H1 (cell line): ENCODE measurements around the gene SYNGR3. TPM values are rescaled to one million over a fixed set of nuclear protein-coding genes. Genes with fewer than 3 reads are reported as not detected.

Source experiments
- ASH2L ChIP-seq: fragments of 200-600, 300-600 bp; sonication (generic); IDR thresholded peaks from one replicate; pipeline ENCODE4 v1.7.1; 2017; ENCODE audit warnings: low read length
- BRCA1 ChIP-seq: IDR thresholded peaks from 2 replicates; pipeline ENCODE4 v1.6.1; 2012; ENCODE audit warnings: low read depth, low read length, improper control_type of control experiment
- CHD2 ChIP-seq: IDR thresholded peaks from 2 replicates; pipeline ENCODE4 v1.6.1; 2012; ENCODE audit warnings: low read length, improper control_type of control experiment
- CTCF ChIP-seq, 3 experiments: IDR thresholded peaks; 1 replicate in 2 of 3; 2 replicates in 1 of 3; pipeline versions ENCODE4 v1.5.1 to v1.6.1; 2011; ENCODE audit warnings: low read length in 3 of 3, mild to moderate bottlenecking in 3 of 3, inconsistent platforms in 2 of 3, low read depth in 1 of 3, moderate library complexity in 1 of 3; ENCODE audit not compliant: insufficient read depth in 1 of 3; ENCODE audit errors: control extremely low read depth in 1 of 3
- EGR1 ChIP-seq: IDR thresholded peaks from 2 replicates; pipeline ENCODE4 v1.6.1; 2011; ENCODE audit warnings: low read depth, low read length, borderline replicate concordance
- EP300 ChIP-seq, 2 experiments: IDR thresholded peaks; 1 replicate in 1 of 2; 2 replicates in 1 of 2; pipeline ENCODE4 v1.6.1; 2011 to 2012; ENCODE audit warnings: low read depth in 2 of 2, low read length in 2 of 2, mild to moderate bottlenecking in 2 of 2, borderline replicate concordance in 1 of 2, inconsistent platforms in 1 of 2, moderate library complexity in 1 of 2
- GTF2F1 ChIP-seq: IDR thresholded peaks from 2 replicates; pipeline ENCODE4 v1.6.1; 2012; ENCODE audit warnings: low read depth, low read length, improper control_type of control experiment, borderline replicate concordance
- KDM5A ChIP-seq: fragments of 200-600 bp; IDR thresholded peaks from 2 replicates; pipeline ENCODE4 v1.7.1; 2012; ENCODE audit warnings: mild to moderate bottlenecking, low read length, inconsistent platforms, mixed read lengths
- MAX ChIP-seq: IDR thresholded peaks from 2 replicates; pipeline ENCODE4 v1.6.1; 2012; ENCODE audit warnings: inconsistent platforms
- NANOG ChIP-seq: IDR thresholded peaks from 2 replicates; pipeline ENCODE4 v1.6.1; 2011; ENCODE audit warnings: low read length, low read depth, mild to moderate bottlenecking, inconsistent platforms; ENCODE audit not compliant: insufficient read depth, poor library complexity, severe bottlenecking
- NRF1 ChIP-seq: IDR thresholded peaks from 2 replicates; pipeline ENCODE4 v1.6.1; 2011; ENCODE audit warnings: mild to moderate bottlenecking, low read depth, low read length, improper control_type of control experiment
- SAP30 ChIP-seq: fragments of 300-600 bp; sonication (generic); IDR thresholded peaks from 2 replicates; pipeline ENCODE4 v1.7.1; 2012; ENCODE audit warnings: low read length, moderate library complexity, mild to moderate bottlenecking, inconsistent platforms; ENCODE audit not compliant: insufficient read depth, insufficient replicate concordance
- SUZ12 ChIP-seq: fragments of 200-600 bp; sonication (generic); IDR thresholded peaks from 2 replicates; pipeline ENCODE4 v1.6.1; 2012; ENCODE audit warnings: mild to moderate bottlenecking, inconsistent platforms, low read length, moderate library complexity, mixed read lengths
- TAF1 ChIP-seq: IDR thresholded peaks from 2 replicates; pipeline ENCODE4 v1.6.1; 2011; ENCODE audit warnings: mild to moderate bottlenecking, low read depth, low read length
- TBP ChIP-seq: IDR thresholded peaks from 2 replicates; pipeline ENCODE4 v1.6.1; 2011; ENCODE audit warnings: low read depth, low read length, improper control_type of control experiment
- YY1 ChIP-seq: IDR thresholded peaks from 2 replicates; pipeline ENCODE4 v1.6.1; 2011; ENCODE audit warnings: low read depth, mild to moderate bottlenecking, low read length
- polyA plus RNA-seq, 7 experiments: library from polyadenylated mRNA; depleted of rRNA in 3 of 7; stranded (reverse) in 5 of 7; unstranded in 2 of 7; fragments of >200 nt in 5 of 7; fragments of 200-250 nt in 2 of 7; gene quantifications; 1 replicate in 5 of 7; 2 replicates in 1 of 7; 4 replicates in 1 of 7; pipeline versions ENCODE4 v1.2.1 to v1.2.3, GENCODE V29; 2011 to 2013; ENCODE audit warnings: missing spikeins in 2 of 7, mixed read lengths in 2 of 7
- total RNA-seq: library from RNA; stranded (reverse); fragmentation: NEBNext Ultra II Directional; extraction: Animal tissue kit (Norgen Biotek cat#: 25700); gene quantifications from 2 replicates; pipeline ENCODE4 v1.2.1, GENCODE V29; 2021
- TF ChIP-seq, protein P1 (sequence below): IDR thresholded peaks from 2 replicates; pipeline ENCODE4 v1.6.1; 2012; ENCODE audit warnings: inconsistent platforms
- TF ChIP-seq, protein P2 (sequence below): IDR thresholded peaks from 2 replicates; pipeline ENCODE4 v1.6.1; 2012; ENCODE audit warnings: low read length, inconsistent platforms

SYNGR3 gene
- total and polyA plus RNA-seq, 2 of the 8 experiments (the other 6 are each of a cell fraction or from before 2014, with no cell fraction given): 36.2 to 49.9 TPM

GRCh38 chr16:1964506-1965395, 25.0 kb upstream of the SYNGR3 start, which contains the start of gene RPS2 (continued):
- TF ChIP-seq YY1: peak; percentile 69; the same call in 1 of the 2 replicates
- TF ChIP-seq NRF1: peak; percentile 25; the same call in 1 of the 2 replicates
- TF ChIP-seq, protein P1, sequence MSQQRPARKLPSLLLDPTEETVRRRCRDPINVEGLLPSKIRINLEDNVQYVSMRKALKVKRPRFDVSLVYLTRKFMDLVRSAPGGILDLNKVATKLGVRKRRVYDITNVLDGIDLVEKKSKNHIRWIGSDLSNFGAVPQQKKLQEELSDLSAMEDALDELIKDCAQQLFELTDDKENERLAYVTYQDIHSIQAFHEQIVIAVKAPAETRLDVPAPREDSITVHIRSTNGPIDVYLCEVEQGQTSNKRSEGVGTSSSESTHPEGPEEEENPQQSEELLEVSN: peak; percentile 17; the same call in 1 of the 2 replicates
- TF ChIP-seq ASH2L: no peak
- TF ChIP-seq EP300 (IDR thresholded peaks at IDR 0.05; ENCODE audit: borderline replicate concordance in 1 of 2, low read depth in 2 of 2, low read length in 2 of 2): no peak
- peak; percentile 96 for TF ChIP-seq EGR1
- TF ChIP-seq SUZ12: no peak
- peak; percentile 78 for TF ChIP-seq MAX
- peak; percentile 100 for TF ChIP-seq TAF1
- TF ChIP-seq SAP30: no peak
- no peak for TF ChIP-seq NANOG
- TF ChIP-seq, protein P2, sequence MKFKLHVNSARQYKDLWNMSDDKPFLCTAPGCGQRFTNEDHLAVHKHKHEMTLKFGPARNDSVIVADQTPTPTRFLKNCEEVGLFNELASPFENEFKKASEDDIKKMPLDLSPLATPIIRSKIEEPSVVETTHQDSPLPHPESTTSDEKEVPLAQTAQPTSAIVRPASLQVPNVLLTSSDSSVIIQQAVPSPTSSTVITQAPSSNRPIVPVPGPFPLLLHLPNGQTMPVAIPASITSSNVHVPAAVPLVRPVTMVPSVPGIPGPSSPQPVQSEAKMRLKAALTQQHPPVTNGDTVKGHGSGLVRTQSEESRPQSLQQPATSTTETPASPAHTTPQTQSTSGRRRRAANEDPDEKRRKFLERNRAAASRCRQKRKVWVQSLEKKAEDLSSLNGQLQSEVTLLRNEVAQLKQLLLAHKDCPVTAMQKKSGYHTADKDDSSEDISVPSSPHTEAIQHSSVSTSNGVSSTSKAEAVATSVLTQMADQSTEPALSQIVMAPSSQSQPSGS: peak; percentile 51; the same call in 1 of the 2 replicates
- TF ChIP-seq CTCF (IDR thresholded peaks at IDR 0.05; ENCODE audit: control extremely low read depth in 1 of 3, insufficient read depth in 1 of 3, low read depth in 1 of 3, low read length in 3 of 3): no peak
- peak; percentile 86 for TF ChIP-seq BRCA1
- TF ChIP-seq GTF2F1: peak; percentile 93
- TF ChIP-seq TBP: peak; percentile 98
- peak; percentile 80 for TF ChIP-seq KDM5A
- TF ChIP-seq CHD2: peak; percentile 96
